Esophagus muscularis mucosa (tissue), 4 donors: ENCODE results near the gene PABPN1.

ENCODE experiments used
- EP300 ChIP-seq: sonication (generic); formaldehyde crosslinking; IDR thresholded peaks from one replicate; pipeline ENCODE4 v1.6.1; 2017; ENCODE audit warnings: antibody characterized with exemption
- POLR2A ChIP-seq: fragments of 450-650 bp; IDR thresholded peaks from one replicate; pipeline ENCODE4 v1.6.1; 2017; ENCODE audit warnings: antibody characterized with exemption, moderate library complexity, mild to moderate bottlenecking, low read depth
- POLR2AphosphoS5 ChIP-seq, 2 donors: sonication (generic); formaldehyde crosslinking; IDR thresholded peaks; one replicate each; pipeline ENCODE4 v1.6.1; 2017; ENCODE audit warnings: antibody characterized with exemption in 2 of 2
- TF ChIP-seq, protein P1 (sequence below), 3 experiments: fragments of 200-600 bp in 2 of 3; fragments of 450-650 bp in 1 of 3; sonication (generic) in 2 of 3; IDR thresholded peaks; one replicate each; pipeline ENCODE4 v1.5.1; 2017 to 2019; ENCODE audit warnings: antibody characterized with exemption in 3 of 3, mild to moderate bottlenecking in 2 of 3, moderate library complexity in 1 of 3

GRCh38 chr14:23335623-23336022, 14.4 kb downstream of the PABPN1 start:
- TF ChIP-seq, protein P1, sequence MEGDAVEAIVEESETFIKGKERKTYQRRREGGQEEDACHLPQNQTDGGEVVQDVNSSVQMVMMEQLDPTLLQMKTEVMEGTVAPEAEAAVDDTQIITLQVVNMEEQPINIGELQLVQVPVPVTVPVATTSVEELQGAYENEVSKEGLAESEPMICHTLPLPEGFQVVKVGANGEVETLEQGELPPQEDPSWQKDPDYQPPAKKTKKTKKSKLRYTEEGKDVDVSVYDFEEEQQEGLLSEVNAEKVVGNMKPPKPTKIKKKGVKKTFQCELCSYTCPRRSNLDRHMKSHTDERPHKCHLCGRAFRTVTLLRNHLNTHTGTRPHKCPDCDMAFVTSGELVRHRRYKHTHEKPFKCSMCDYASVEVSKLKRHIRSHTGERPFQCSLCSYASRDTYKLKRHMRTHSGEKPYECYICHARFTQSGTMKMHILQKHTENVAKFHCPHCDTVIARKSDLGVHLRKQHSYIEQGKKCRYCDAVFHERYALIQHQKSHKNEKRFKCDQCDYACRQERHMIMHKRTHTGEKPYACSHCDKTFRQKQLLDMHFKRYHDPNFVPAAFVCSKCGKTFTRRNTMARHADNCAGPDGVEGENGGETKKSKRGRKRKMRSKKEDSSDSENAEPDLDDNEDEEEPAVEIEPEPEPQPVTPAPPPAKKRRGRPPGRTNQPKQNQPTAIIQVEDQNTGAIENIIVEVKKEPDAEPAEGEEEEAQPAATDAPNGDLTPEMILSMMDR (IDR thresholded peaks at IDR 0.05) = no peak
- TF ChIP-seq POLR2A = no peak
- TF ChIP-seq EP300 = no peak
- no peak for TF ChIP-seq POLR2AphosphoS5 (IDR thresholded peaks at IDR 0.05)
